Measurements from ENCODE around the gene KISS1. TPM values are rescaled to one million over a fixed set of nuclear protein-coding genes. Genes with fewer than 3 reads are reported as not detected.

The KISS1 gene
- total and polyA plus RNA-seq, 2 of the 4 experiments (the other 2 are of a cell fraction) = 11.7 to 27.3 TPM

DNA sequence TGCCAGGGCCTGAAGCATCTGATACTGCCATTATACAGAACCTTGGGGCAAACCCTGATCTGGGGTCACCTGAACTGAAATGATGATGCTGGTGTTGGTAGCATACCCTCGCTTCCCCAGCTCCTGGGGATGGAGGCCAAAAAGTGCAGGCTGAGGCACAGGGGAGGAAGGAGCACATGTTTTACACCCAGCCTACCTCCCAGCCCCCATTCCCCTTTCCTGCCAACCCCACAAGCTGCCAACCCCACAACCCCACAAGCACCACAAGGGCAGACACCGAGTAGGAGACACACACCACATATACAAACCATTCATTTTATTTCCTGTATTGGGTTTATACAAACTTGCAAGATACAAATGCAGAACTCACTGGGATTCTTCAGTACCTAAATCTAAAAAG, 22.3 kb upstream of the KISS1 start:
- Histone ChIP-seq H2AFZ (replicated peaks; ENCODE audit: low read length, poor library complexity) (no peak overlapping the region), H3K56ac (ENCODE audit: extremely low read depth, insufficient read depth, low read length) (no peak overlapping the region), H3K4ac (ENCODE audit: low read depth, low read length) (no peak overlapping the region), H3K18ac (ENCODE audit: low read depth, low read length) (no peak overlapping the region), H3K4me1 (ENCODE audit: control insufficient read depth, insufficient read depth, low read length) (peaks cover 3% of the 10 kb centered on the region; the same call in 1 of the 2 replicates), H2AK9ac (replicated peaks; ENCODE audit: low read depth, low read length, poor library complexity) (no peak overlapping the region), H3K79me1 (ENCODE audit: low read depth in 1 of 2, low read length in 2 of 2) (no peaks in the 10 kb centered on the region), H3K23ac (ENCODE audit: low read depth, low read length) (no peak overlapping the region), H3K14ac (replicated peaks; ENCODE audit: low read depth, low read length) (no peak overlapping the region), H3K27me3 (ENCODE audit: control insufficient read depth, insufficient read depth, low read length) (no peaks in the 10 kb centered on the region), H4K91ac (ENCODE audit: insufficient read depth, low read depth, low read length) (no peak overlapping the region), H3K9ac (ENCODE audit: low read depth, low read length) (no peak overlapping the region), H2BK20ac (ENCODE audit: low read depth, low read length) (no peak overlapping the region), H4K8ac (ENCODE audit: low read depth in 2 of 2, low read length in 2 of 2) (no peak overlapping the region), H3K9me1 (ENCODE audit: insufficient read depth, low read length) (no peaks in the 10 kb centered on the region; the same call in 1 of the 2 replicates), H3K4me2 (ENCODE audit: low read depth, low read length) (no peak overlapping the region), H2BK120ac (ENCODE audit: low read depth, low read length) (no peak overlapping the region), H4K5ac (ENCODE audit: low read depth, low read length) (no peak overlapping the region), H4K20me1 (ENCODE audit: insufficient read depth, low read length) (no peaks in the 10 kb centered on the region), H3K4me3 (ENCODE audit: insufficient read depth, low read depth, low read length) (no peak overlapping the region), H3K36me3 (ENCODE audit: control insufficient read depth, insufficient read depth, low read length) (peaks cover 17% of the 10 kb centered on the region; the same call in 1 of the 2 replicates), H2AK5ac (ENCODE audit: low read depth, low read length) (no peak overlapping the region), H3K27ac (ENCODE audit: insufficient read depth, low read length) (no peak overlapping the region), H3K9me3 (ENCODE audit: control insufficient read depth, insufficient read depth, low read length) (no peaks in the 10 kb centered on the region), H2BK5ac (ENCODE audit: low read depth, low read length, poor library complexity, severe bottlenecking) (no peak overlapping the region), H2BK15ac (ENCODE audit: low read depth, low read length) (no peak overlapping the region)
- no TSS peak for BruUV-seq (replicated peaks)
- in situ Hi-C loops (cut with MboI; ENCODE audit: low sequenced_read_pairs) (no loop called here), intact Hi-C loops (cut with micrococcal nuclease) (no loop called here), dilution Hi-C loops (cut with HindIII; ENCODE audit: low sequenced_read_pairs, unreplicated experiment) (no loop called here)
- ATAC-seq (ENCODE audit: low read depth) (no peak), DNase-seq (no peak)
- ChIA-PET POLR2A (ENCODE audit: unreplicated experiment) (no interaction called here), CTCF (interaction anchor here (1.2 kb wide), 1 partner anchor 11 kb away, joined by 3 read pairs; no protein-coding TSS in a partner anchor)
- no CpG with 5 or more reads among the region's 2 CpGs for WGBS, 2 experiments (ENCODE audit: extremely low coverage in 2 of 2, insufficient read length in 1 of 2)
- TF ChIP-seq, protein P1, sequence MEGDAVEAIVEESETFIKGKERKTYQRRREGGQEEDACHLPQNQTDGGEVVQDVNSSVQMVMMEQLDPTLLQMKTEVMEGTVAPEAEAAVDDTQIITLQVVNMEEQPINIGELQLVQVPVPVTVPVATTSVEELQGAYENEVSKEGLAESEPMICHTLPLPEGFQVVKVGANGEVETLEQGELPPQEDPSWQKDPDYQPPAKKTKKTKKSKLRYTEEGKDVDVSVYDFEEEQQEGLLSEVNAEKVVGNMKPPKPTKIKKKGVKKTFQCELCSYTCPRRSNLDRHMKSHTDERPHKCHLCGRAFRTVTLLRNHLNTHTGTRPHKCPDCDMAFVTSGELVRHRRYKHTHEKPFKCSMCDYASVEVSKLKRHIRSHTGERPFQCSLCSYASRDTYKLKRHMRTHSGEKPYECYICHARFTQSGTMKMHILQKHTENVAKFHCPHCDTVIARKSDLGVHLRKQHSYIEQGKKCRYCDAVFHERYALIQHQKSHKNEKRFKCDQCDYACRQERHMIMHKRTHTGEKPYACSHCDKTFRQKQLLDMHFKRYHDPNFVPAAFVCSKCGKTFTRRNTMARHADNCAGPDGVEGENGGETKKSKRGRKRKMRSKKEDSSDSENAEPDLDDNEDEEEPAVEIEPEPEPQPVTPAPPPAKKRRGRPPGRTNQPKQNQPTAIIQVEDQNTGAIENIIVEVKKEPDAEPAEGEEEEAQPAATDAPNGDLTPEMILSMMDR (conservative IDR thresholded peaks at IDR 0.05; ENCODE audit: low read depth, low read length) = no peak
- TF ChIP-seq FOS (IDR thresholded peaks at IDR 0.05; ENCODE audit: low read depth, low read length) (no peak), MAFK (IDR thresholded peaks at IDR 0.05; ENCODE audit: low read depth, low read length) (no peak), BHLHE40 (IDR thresholded peaks at IDR 0.05; ENCODE audit: low read depth, low read length) (no peak), RFX5 (IDR thresholded peaks at IDR 0.05; ENCODE audit: low read depth, low read length) (no peak), RCOR1 (IDR thresholded peaks at IDR 0.05; ENCODE audit: insufficient replicate concordance, low read length) (no peak), MXI1 (IDR thresholded peaks at IDR 0.05; ENCODE audit: borderline replicate concordance, low read depth, low read length) (no peak), NFE2L2 (IDR thresholded peaks at IDR 0.05; ENCODE audit: low read depth, low read length) (no peak), SMC3 (IDR thresholded peaks at IDR 0.05; ENCODE audit: low read depth, low read length) (no peak), CEBPB (IDR thresholded peaks at IDR 0.05; ENCODE audit: low read depth, low read length) (no peak), MAZ (IDR thresholded peaks at IDR 0.05; ENCODE audit: borderline replicate concordance, low read depth, low read length) (no peak), CHD1 (IDR thresholded peaks at IDR 0.05; ENCODE audit: low read depth, low read length) (no peak), POLR2A (IDR thresholded peaks at IDR 0.05; ENCODE audit: low read depth, low read length) (no peak), RAD21 (IDR thresholded peaks at IDR 0.05; ENCODE audit: low read length) (no peak)
- TF ChIP-seq, protein P2, sequence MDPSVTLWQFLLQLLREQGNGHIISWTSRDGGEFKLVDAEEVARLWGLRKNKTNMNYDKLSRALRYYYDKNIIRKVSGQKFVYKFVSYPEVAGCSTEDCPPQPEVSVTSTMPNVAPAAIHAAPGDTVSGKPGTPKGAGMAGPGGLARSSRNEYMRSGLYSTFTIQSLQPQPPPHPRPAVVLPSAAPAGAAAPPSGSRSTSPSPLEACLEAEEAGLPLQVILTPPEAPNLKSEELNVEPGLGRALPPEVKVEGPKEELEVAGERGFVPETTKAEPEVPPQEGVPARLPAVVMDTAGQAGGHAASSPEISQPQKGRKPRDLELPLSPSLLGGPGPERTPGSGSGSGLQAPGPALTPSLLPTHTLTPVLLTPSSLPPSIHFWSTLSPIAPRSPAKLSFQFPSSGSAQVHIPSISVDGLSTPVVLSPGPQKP (IDR thresholded peaks at IDR 0.05; ENCODE audit: borderline replicate concordance, low read depth, low read length) = no peak
- TF ChIP-seq, protein P3, sequence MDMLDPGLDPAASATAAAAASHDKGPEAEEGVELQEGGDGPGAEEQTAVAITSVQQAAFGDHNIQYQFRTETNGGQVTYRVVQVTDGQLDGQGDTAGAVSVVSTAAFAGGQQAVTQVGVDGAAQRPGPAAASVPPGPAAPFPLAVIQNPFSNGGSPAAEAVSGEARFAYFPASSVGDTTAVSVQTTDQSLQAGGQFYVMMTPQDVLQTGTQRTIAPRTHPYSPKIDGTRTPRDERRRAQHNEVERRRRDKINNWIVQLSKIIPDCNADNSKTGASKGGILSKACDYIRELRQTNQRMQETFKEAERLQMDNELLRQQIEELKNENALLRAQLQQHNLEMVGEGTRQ (IDR thresholded peaks at IDR 0.05; ENCODE audit: low read depth, low read length) = no peak

Measured in IMR-90 (cell line).